ENCODE results near the gene PLA2G2C.

DNA sequence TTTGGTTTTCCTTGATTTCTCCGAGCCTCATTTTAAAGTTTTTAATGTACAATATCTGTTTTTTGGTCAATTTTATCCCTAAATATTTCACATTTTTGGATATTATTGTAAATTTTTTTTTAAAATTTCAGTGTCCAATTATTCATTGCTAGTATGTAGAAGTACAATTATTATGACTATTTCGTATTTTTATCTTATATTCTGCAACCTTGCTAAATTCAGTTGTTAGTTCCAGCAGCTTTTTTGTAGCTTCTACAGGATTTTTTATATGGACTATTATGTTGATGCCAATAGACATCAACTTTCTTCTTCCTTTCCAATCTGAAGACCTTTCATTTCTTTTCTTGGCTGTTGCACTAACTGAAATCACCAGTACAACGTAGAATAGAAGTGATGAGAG lies 51.3 kb downstream of the PLA2G2C start:
- TF ChIP-seq POLR2AphosphoS5 (IDR thresholded peaks at IDR 0.05) (no peak), POLR2A (IDR thresholded peaks at IDR 0.05; ENCODE audit: low read depth) (no peak), EP300 (IDR thresholded peaks at IDR 0.05) (no peak)
- TF ChIP-seq, protein P1, sequence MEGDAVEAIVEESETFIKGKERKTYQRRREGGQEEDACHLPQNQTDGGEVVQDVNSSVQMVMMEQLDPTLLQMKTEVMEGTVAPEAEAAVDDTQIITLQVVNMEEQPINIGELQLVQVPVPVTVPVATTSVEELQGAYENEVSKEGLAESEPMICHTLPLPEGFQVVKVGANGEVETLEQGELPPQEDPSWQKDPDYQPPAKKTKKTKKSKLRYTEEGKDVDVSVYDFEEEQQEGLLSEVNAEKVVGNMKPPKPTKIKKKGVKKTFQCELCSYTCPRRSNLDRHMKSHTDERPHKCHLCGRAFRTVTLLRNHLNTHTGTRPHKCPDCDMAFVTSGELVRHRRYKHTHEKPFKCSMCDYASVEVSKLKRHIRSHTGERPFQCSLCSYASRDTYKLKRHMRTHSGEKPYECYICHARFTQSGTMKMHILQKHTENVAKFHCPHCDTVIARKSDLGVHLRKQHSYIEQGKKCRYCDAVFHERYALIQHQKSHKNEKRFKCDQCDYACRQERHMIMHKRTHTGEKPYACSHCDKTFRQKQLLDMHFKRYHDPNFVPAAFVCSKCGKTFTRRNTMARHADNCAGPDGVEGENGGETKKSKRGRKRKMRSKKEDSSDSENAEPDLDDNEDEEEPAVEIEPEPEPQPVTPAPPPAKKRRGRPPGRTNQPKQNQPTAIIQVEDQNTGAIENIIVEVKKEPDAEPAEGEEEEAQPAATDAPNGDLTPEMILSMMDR (IDR thresholded peaks at IDR 0.05) = no peak
